H1 (cell line): ENCODE results near the gene GPR12. TPM values are rescaled to one million over a fixed set of nuclear protein-coding genes. Genes with fewer than 3 reads are reported as not detected.

Experiments used
- EZH2 ChIP-seq: fragments of 200-600 bp; sonication (generic); IDR thresholded peaks from 2 replicates; pipeline ENCODE4 v1.7.1; 2012; ENCODE audit warnings: low read depth, mild to moderate bottlenecking, moderate library complexity, low read length, inconsistent platforms; ENCODE audit not compliant: severe bottlenecking
- SIX5 ChIP-seq: IDR thresholded peaks from 2 replicates; pipeline ENCODE4 v1.6.1; 2011; ENCODE audit warnings: mild to moderate bottlenecking, low read depth, low read length
- polyA plus RNA-seq, 7 experiments: library from polyadenylated mRNA; depleted of rRNA in 3 of 7; stranded (reverse) in 5 of 7; unstranded in 2 of 7; fragments of >200 nt in 5 of 7; fragments of 200-250 nt in 2 of 7; gene quantifications; 1 replicate in 5 of 7; 2 replicates in 1 of 7; 4 replicates in 1 of 7; pipeline versions ENCODE4 v1.2.1 to v1.2.3, GENCODE V29; 2011 to 2013; ENCODE audit warnings: missing spikeins in 2 of 7, mixed read lengths in 2 of 7
- total RNA-seq: library from RNA; stranded (reverse); fragmentation: NEBNext Ultra II Directional; extraction: Animal tissue kit (Norgen Biotek cat#: 25700); gene quantifications from 2 replicates; pipeline ENCODE4 v1.2.1, GENCODE V29; 2021

Gene GPR12
- total and polyA plus RNA-seq, 2 of the 8 experiments (the other 6 are each of a cell fraction or from before 2014, with no cell fraction given) = 0.15 to 0.27 TPM

DNA sequence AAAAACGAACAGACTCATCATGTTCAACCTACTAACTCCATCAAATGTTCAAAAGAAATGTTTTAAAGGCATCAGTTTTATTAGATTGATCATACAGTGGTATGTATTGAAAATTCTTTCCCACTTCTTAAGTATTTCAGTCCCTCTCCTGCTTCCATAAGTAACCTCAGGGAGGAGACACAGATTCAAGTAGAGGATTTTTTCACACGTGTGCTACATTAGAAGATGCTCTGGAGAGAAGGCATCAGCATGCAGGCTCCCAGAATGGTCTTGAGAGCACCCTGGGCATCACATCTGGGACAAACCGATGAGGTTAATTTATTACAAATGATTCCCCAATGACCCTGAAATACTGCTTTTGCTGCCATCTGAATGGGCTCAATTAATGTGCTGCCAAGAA is 3.6 kb downstream of the GPR12 start (continued):
- TF ChIP-seq EZH2 (no peak), SIX5 (no peak)
